ENCODE data around the gene CPA2. TPM values are rescaled to one million over a fixed set of nuclear protein-coding genes. Genes with fewer than 3 reads are reported as not detected.
"Not testable (repeated sequence)": the region's sequence is repeated elsewhere in the genome, so short reads cannot be mapped to it uniquely, and the experiment has no call there.

CPA2 gene
- polyA plus RNA-seq, 1 donor (not counting 4 experiments of a cell fraction or from before 2014, with no cell fraction given), result 0.33 TPM

DNA sequence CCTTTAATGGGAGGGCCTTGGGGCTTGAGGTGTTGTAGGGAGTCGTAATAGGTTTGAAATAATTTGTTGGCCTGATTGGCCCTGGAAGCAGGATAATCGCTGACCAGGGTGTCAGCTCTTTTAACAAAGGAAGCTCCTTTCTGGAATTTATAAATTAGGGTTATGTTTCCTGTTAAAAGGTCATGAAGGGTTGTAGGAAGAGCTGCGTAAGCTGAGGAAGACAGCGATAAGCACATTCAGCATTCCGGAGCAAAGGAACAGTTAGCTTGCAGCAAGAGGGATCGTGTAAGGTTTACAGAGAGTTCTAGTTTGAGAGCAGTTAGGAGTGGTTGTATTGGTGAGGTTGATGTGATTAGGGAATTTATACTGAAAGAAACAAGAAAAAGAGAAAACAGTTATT lies 47.6 kb downstream of the CPA2 start:
- no peak overlapping the region for H3K4me3 ChIP-seq (ENCODE audit: control insufficient read depth in 2 of 3, extremely low read depth in 1 of 3, insufficient read depth in 2 of 3, low read depth in 1 of 3, low read length in 3 of 3)
- no peak overlapping the region for H3K4me2 ChIP-seq (ENCODE audit: control insufficient read depth, extremely low read depth, insufficient read depth, low read depth, low read length)
- FAIRE-seq (no peak), DNase-seq (ENCODE audit: low read depth, low spot score) (no peak)
- no peak overlapping the region for H3K9ac ChIP-seq (ENCODE audit: control insufficient read depth, extremely low read depth, insufficient read depth, low read length)
- no peaks in the 10 kb centered on the region for H3K9me1 ChIP-seq (ENCODE audit: control insufficient read depth, extremely low read depth, insufficient read depth, low read length)
- no peaks in the 10 kb centered on the region for H3K4me1 ChIP-seq (ENCODE audit: control insufficient read depth, extremely low read depth, insufficient read depth, low read length)
- no peak overlapping the region for H2AFZ ChIP-seq (ENCODE audit: control insufficient read depth, low read length)
- no peaks in the 10 kb centered on the region for H3K9me3 ChIP-seq (ENCODE audit: control insufficient read depth, low read depth, low read length)
- no peaks in the 10 kb centered on the region for H4K20me1 ChIP-seq (ENCODE audit: control insufficient read depth, extremely low read depth, insufficient read depth, low read length)
- H3K27ac ChIP-seq (ENCODE audit: control insufficient read depth, insufficient read depth, low read length), result no peak overlapping the region
- H3K79me2 ChIP-seq (ENCODE audit: control insufficient read depth, insufficient read depth, low read length), result no peaks in the 10 kb centered on the region
- H3K27me3 ChIP-seq (ENCODE audit: control insufficient read depth, extremely low read depth, insufficient read depth, low read length), result no peaks in the 10 kb centered on the region
- TF ChIP-seq EZH2 (IDR thresholded peaks at IDR 0.05; ENCODE audit: low read length), result no peak
- dilution Hi-C loops (cut with MboI; ENCODE audit: extremely low pct_ligation_motif_present, low sequenced_read_pairs), result no loop called here
- H3K36me3 ChIP-seq (ENCODE audit: control insufficient read depth in 2 of 2, extremely low read depth in 1 of 2, insufficient read depth in 2 of 2, low read length in 2 of 2), result peaks cover 42 to 45% of the 10 kb centered on the region in 2 experiments

DNA sequence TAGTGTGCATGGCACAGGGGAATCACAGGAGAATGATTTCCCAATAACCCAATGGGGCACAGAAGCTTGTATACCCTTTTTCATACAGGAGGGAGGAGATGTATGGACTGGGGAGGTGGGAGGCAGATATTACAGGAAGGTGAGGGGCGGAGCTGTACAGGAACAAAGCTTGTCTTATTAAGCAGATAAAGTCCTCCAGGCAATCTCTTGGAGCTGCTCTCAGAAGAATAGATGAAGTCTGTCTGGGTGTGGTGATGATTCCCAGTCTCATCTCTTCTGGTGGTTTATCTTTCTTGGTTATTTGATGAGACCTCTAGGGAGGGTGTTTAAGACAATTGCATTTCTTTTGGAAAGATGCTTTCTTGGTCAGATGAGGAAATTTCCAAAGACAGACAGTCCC lies 52.9 kb downstream of the CPA2 start:
- Histone ChIP-seq H3K9me1 (ENCODE audit: control insufficient read depth, extremely low read depth, insufficient read depth, low read length) (no peaks in the 10 kb centered on the region), H3K36me3 (ENCODE audit: control insufficient read depth in 2 of 2, extremely low read depth in 1 of 2, insufficient read depth in 2 of 2, low read length in 2 of 2) (peaks cover 26 to 27% of the 10 kb centered on the region in 2 experiments)
- no peak for FAIRE-seq

DNA sequence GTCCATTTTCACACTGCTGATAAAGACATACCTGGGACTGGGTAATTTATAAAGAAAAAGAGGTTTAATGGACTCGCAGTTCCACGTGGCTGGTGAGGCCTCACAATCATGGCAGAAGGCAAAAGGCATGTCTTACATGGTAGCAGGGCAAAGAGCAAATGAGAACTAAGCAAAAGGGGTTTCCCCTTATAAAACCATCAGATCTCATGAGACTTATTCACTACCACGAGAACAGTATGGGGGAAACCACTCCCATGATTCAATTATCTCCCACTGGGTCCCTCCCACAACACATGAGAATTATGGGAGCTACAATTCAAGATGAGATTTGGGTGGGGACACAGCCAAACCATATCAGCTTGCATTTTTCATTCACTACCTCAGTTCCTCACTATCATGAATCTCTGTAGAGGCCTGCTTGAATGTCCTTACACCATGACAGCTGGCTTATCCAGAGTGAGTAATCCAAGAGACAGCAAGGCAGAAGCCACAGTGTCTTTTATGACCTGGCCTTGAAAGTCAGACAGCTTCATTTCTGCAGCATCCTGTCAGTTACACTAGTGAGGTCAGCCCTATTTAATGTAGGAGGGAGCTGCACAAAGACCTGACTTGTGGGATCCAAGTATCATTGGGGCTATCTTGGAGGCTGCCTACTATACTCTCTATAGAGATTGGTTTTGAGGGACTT lies 55.0 kb downstream of the CPA2 start:
- DNase-seq (ENCODE audit: low read depth, low spot score); H4K20me1 ChIP-seq (ENCODE audit: control insufficient read depth, extremely low read depth, insufficient read depth, low read length); H3K27me3 ChIP-seq (ENCODE audit: control insufficient read depth, extremely low read depth, insufficient read depth, low read length); H3K9me3 ChIP-seq (ENCODE audit: control insufficient read depth, low read depth, low read length); H2AFZ ChIP-seq (ENCODE audit: control insufficient read depth, low read length); H3K79me2 ChIP-seq (ENCODE audit: control insufficient read depth, insufficient read depth, low read length); H3K4me3 ChIP-seq (ENCODE audit: control insufficient read depth in 2 of 3, extremely low read depth in 1 of 3, insufficient read depth in 2 of 3, low read depth in 1 of 3, low read length in 3 of 3); H3K9ac ChIP-seq (ENCODE audit: control insufficient read depth, extremely low read depth, insufficient read depth, low read length); H3K4me1 ChIP-seq (ENCODE audit: control insufficient read depth, extremely low read depth, insufficient read depth, low read length); dilution Hi-C loops (cut with MboI; ENCODE audit: extremely low pct_ligation_motif_present, low sequenced_read_pairs); H3K27ac ChIP-seq (ENCODE audit: control insufficient read depth, insufficient read depth, low read length); FAIRE-seq; H3K4me2 ChIP-seq (ENCODE audit: control insufficient read depth, extremely low read depth, insufficient read depth, low read depth, low read length); H3K9me1 ChIP-seq (ENCODE audit: control insufficient read depth, extremely low read depth, insufficient read depth, low read length): not testable (repeated sequence)
- peaks cover 20 to 26% of the 10 kb centered on the region in 2 experiments for H3K36me3 ChIP-seq (ENCODE audit: control insufficient read depth in 2 of 2, extremely low read depth in 1 of 2, insufficient read depth in 2 of 2, low read length in 2 of 2)

More for the DNA sequence above, 52.9 kb downstream of the CPA2 start:
- Histone ChIP-seq H3K27ac (ENCODE audit: control insufficient read depth, insufficient read depth, low read length) (no peak overlapping the region), H4K20me1 (ENCODE audit: control insufficient read depth, extremely low read depth, insufficient read depth, low read length) (no peaks in the 10 kb centered on the region), H3K4me3 (ENCODE audit: control insufficient read depth in 2 of 3, extremely low read depth in 1 of 3, insufficient read depth in 2 of 3, low read depth in 1 of 3, low read length in 3 of 3) (no peak overlapping the region), H3K4me1 (ENCODE audit: control insufficient read depth, extremely low read depth, insufficient read depth, low read length) (peaks cover 4% of the 10 kb centered on the region), H2AFZ (ENCODE audit: control insufficient read depth, low read length) (no peak overlapping the region), H3K9me3 (ENCODE audit: control insufficient read depth, low read depth, low read length) (no peaks in the 10 kb centered on the region), H3K4me2 (ENCODE audit: control insufficient read depth, extremely low read depth, insufficient read depth, low read depth, low read length) (no peak overlapping the region), H3K9ac (ENCODE audit: control insufficient read depth, extremely low read depth, insufficient read depth, low read length) (no peak overlapping the region), H3K27me3 (ENCODE audit: control insufficient read depth, extremely low read depth, insufficient read depth, low read length) (no peaks in the 10 kb centered on the region), H3K79me2 (ENCODE audit: control insufficient read depth, insufficient read depth, low read length) (no peaks in the 10 kb centered on the region)
- dilution Hi-C loops (cut with MboI; ENCODE audit: extremely low pct_ligation_motif_present, low sequenced_read_pairs), result no loop called here
- DNase-seq (ENCODE audit: low read depth, low spot score), result no peak
- TF ChIP-seq EZH2 (IDR thresholded peaks at IDR 0.05; ENCODE audit: low read length) (no peak), CTCF (optimal IDR thresholded peaks at IDR 0.05 in 1 of 3, IDR thresholded peaks at IDR 0.05 in 1 of 3, conservative IDR thresholded peaks at IDR 0.05 in 1 of 3; ENCODE audit: extremely low read depth in 1 of 3, insufficient read depth in 2 of 3, low read length in 3 of 3) (no peak)

All from keratinocyte (primary cell).